DMS 273 (cell line): ENCODE measurements around the gene CTNS.

Source experiments
- DNase-seq: peaks from one replicate; lab custom pipeline; 2025; ENCODE audit not compliant: unreplicated experiment; lab: John Stamatoyannopoulos, UW

Gene CTNS

DNA sequence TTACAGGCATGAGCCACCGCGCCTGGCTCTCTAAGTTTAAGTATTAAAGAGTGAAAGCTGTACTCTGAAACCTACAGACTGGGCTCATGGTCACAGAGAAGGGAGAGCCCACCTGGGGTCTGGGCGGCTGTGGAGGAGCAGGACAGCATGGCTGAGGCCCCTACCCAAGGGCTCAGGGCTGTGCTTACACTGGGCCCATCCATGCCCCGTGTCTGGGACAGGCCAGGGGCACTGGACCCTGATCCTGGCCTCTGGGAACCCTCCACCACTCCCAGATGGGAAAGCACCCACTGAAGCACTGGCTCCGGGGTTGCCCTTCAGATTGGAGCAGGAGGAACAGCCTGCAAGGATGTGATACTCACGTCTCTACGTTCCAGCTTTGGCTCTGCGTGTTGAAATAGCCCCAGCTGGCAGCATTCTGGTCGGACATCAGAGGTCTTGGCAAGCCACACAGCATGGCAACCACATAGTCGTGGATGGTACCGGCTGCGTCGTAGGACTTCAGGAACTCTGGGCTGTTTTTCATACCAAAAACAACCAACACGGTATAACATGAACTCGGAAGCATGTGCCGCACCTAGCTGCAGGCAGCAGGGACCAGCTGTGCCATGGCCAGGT lies 13.5 kb upstream of the CTNS start:
- DNase-seq: no peak

DNA sequence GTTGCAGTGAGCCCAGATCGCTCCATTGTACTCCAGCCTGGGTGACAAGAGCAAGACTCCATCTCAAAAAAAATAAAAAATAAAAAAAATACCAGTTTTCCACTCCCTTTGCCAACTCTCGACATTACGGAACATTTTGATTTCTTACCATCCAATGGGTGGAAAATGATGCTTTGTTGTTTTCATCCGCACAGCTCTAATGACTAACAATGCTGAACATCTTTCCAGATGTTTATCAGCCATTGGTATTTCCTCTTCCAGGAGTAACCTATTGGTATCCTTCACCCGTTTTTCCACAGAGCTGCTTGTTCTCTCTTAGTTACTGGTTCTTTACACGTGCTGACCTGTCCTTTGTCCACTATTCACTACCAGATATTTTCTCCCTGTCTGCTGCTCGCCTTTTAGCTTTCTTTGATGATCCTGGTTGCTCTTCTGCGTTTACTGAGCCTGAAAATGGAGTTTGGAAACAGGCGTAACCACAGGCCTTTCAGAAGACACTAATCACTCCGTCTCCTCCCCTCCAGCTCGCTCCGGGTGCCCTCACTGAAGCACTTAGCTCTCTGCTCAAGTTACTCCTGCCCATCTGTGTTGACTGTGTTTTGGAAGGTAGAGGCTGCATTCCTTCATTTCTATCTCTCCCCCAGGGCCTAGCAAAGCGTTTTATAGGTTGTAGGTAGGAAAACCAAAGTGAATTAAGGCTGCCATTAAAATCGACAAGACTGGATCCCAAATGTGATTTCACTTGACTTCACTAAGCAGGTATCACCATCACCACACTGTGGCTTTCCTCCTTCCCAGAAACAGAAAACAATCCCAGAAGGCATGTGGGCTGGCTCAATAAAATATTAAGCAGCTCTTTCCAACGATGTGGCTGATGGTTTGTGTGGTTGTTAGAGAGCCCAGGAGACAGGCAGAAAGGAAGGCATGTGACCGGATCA lies 9.5 kb upstream of the CTNS start:
- DNase-seq: no peak

DNA sequence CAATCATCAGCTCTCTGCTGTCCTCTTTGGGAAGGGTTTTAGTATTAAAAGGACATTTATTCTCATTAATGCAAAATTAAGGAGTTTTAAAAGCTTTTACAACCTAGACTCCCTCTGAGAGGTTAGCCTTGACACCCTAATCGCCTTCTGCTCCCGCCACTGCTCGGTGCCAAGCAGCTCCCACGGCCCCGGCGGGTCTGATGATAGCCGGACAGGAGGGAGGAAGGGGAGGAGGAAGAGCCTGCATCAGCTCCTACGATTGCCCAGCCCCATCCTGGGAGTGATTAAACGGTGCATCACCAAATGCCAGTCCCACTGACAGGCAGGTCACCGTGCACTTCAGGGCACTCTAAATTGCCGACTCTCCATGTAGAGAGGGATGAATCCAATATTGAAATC lies 8.8 kb upstream of the CTNS start:
- no peak for DNase-seq

DNA sequence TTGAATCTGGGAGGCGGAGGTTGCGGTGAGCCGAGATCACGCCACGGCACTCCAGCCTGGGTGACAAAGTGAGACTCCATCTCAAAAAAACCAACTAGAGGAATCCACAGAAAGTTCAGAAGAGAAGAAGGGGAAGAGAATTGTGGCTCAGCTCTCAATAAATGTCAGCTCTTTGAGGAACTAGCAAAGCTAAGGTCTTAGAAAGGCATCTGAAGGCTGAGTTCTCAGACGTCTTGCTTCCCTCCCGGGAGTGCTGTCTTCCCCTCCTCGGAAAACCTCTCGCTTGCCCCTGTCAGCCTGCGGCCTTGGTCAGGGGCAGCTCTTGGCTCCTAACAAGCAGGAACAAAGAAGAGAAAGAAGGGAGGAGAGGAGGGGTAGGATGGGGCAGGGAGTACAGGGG lies 5.8 kb upstream of the CTNS start:
- no peak for DNase-seq

DNA sequence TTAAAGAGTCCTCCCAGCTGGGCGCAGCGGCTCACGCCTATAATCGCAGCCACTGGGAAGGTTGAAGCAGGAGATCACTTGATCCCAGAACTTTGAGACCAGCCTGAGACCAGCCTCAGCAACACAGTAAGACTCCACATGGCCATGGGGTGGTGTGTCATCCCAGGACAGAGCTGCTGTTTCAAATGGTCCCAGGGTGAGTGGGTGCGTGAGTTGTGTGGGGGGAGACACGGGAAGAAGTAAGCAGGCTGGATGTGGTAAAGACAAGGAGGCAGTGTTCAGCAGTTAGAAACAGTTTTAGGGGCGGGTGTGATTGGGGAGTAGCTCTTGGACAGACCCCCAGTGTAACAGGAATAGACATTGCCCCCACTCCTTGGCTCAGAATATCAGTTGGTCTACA lies 4.3 kb upstream of the CTNS start:
- no peak for DNase-seq

DNA sequence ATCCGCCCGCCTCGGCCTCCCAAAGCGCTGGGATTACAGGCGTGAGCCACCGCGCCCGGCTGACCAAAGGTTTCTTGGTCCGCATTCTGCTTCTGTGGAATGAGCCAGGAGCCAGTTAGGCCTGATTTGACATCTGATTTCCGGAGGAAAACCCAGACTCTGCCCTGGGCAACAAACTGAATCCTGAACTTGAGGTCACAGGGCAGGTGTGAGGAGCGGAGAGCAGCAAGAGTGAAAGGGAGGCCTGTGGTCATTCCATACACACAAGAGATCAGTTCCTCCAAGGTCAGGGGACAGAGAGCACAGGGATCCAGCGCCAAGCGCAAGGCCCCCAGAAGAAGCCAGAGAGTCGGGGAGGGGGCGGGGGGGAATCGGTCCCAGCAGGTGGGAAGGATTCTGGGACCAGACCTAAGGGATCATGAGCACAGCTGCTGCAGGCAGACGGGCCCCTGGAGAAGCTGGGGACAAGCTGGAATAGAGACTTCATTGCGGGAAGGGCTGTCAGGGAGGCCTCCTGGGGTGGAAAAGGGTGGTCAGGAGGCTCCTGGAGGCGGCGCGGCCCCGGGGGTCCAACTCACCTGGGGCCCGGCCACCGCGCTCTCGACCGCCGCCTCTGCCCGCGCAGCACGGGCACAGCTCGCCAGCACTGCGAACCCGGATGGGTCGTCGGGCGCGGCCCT lies 946 bp upstream of the CTNS start:
- peak; percentile 57 for DNase-seq

DNA sequence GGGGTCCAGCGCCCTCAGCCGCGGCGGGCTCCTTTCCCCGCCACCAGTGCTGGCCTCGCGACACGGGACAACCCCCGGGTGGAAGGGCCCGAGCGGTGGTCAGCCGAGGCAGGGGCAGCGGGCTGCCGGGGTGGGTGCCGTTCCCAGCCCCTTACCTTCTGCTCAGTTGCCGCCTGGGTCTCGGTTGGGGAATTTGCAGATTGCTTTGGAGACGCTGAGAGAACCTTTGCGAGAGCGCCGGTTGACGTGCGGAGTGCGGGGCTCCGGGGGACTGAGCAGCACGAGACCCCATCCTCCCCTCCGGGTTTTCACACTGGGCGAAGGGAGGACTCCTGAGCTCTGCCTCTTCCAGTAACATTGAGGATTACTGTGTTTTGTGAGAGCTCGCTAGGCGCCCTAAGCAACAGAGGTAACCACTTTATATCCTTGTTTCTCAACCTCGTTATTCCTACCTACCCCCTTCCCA lies 381 bp downstream of the CTNS start:
- peak; percentile 34 for DNase-seq

DNA sequence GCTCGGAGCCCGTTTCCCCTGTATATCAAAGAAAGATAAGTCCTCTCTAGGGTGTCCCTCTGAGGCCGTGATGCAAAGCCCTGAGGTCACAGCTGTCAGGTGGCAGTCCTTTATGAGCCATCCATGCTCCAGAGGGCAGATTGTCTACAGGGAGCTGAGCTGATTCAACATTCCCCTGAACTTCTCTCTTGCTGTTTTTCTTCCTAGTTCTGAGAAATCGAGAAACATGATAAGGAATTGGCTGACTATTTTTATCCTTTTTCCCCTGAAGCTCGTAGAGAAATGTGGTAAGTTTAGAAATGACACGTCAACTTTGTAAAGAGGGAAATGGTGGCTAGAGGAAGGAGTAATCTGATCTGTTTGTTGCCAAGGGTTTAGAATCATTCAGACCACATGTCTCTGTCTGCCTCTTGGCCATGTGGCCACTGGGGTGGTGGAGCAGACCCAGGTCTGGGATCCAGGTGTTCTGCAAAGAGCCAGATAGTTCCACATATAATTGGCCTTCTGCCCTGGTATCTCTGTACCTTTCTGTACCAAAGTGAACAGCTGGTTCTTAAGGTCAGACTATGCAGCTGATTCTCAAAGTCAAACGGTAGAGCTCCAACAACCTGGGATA lies 3.5 kb downstream of the CTNS start:
- DNase-seq: peak; percentile 64

DNA sequence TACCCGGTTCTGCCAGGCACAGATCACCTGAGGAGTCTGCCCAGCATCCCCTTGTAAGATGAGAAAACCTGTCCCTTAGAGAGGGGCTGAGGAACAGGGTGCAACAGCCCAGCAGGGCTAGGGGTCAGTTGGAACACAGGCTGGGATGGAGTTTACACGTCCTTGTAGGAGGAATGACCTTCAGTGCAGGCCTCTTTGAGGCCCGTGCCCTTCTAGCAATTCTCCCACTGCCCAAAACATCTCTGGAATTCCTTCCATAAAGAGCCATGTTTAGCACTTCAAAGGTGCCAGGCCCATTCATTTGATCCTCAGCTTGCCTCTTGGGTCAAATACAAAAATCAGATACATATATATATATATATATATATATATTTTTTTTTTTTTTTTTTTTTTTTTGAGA lies 4.5 kb downstream of the CTNS start:
- DNase-seq: no peak

DNA sequence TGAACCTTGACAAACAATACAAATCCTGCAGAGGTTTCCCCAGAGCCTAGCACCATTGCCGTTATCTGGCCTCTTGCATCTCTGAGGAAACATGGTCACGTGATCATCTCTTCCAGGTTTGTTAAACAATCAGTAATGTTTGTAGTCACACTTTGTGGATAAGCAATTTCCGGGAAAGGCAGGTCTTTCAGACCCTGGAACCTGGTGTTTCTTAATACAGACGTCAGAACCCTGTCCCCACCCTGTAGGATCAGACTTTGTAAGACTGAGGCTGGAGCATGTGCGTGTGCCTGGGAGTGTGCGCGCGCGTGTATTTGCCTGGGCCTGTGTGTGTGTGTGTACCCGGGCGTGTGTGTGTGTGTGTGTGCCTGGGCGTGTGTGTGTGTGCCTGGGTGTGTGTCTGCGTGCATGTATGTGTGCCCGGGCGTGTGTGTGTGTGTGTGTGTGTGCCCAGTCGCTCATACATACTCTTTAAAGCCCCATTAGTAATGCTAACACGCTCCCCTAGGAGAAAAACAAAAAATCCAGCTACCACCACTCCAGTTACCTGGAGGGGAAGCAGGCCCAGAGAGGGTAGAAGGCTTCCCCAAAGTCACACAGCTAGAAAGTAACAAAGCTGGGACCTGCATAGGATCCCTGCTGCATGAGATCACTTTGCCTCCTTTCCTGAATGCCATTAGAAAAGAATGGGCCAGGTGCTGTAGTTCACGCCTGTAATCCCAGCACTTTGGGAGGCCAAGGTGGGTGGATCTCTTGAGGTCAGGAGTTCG lies 5.3 kb downstream of the CTNS start:
- DNase-seq: no peak

DNA sequence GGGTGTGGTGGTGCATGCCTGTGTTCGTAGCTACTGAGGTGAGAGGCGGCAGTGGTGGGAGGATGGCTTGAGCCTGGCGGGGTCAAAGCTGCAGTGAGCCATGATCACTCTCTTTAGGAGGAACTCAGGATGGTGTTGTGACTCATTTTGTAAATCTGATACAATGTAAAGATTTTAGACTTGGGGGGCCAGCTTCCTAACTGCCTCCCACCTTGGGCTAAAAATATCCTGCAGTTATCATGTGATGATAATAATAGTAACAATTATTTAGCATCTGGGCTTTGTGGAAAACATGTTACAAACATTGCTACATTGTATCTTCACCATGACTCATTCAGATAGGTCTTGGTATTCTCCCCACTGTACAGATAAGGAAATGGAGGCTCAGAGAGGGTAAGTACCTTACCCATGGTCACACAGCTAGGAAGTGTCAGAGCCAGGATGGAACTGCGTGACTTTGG lies 7.4 kb downstream of the CTNS start:
- DNase-seq: no peak

DNA sequence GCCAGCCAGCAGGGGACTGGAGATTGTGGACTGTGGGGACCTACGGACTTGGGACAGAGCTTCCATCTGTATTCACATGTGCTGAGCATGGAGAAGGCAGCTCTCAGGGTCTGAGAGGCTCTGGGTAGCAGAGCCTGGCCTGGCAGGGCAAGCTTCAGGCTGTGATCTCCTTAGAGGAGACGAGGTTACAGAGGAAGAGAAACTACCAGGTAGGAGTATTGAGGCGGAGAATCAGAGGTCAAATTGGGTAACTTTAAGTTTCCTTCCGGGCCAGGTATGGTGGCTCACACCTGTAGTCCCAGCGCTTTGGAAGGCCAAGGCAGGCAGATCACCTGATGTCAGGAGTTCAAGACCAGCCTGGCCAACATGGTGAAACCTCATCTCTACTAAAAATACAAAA lies 8.8 kb downstream of the CTNS start:
- DNase-seq: no peak

DNA sequence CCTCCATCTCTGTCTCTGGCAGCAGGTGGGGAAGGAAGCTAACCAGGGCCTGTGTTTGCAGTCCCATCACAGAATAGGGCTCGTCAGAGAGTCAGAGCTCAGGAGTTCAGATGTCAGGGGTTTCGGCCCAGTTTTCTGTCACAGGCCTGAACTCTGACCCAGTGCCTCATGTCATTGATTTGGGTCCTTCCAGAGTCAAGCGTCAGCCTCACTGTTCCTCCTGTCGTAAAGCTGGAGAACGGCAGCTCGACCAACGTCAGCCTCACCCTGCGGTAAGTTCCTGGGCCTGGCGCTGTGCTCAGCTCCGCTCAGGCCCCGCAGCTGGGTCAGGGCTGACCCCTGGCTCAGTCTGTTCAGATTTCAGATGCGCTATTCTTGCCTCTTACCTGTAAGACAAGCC lies 10.7 kb downstream of the CTNS start:
- DNase-seq: no peak

DNA sequence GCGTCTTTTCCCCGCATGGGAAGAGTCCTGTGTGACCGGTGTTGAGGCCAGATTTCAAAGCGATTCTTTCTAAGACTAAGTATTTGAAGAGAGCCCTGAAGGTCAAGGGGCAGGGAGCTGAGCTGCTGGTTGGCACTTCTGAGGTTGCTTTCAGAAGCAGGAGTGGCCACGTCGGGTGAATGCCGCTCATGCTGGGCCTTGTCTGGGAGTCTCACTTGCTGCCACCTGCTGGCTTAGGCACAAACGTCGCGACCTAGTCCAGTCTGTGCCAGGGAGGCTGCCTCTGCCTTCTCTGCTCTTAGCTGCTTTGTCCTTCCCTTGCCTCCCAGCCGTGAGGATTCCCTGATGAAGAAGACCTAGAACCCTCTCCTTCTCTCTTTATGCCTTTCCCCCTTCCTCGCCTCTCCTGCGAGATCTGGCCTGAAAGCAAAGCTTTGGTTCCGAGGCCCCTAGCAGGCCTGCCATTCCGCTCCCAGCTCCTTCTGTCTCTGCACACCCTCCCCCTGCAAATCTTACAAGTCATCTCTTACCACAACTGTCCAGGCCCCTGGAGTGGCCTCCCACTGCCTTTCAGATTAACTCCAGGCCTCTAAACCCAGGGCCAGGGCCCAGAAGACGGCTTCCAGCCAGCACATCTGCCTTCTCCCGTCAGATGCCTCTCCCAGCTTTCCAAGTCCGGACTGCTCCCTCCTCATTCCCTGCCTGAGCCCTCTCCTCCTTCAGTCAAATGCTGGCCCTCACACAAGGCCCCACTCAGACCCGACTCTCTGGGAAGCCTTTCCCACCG lies 11.4 kb downstream of the CTNS start:
- DNase-seq: peak; percentile 52

DNA sequence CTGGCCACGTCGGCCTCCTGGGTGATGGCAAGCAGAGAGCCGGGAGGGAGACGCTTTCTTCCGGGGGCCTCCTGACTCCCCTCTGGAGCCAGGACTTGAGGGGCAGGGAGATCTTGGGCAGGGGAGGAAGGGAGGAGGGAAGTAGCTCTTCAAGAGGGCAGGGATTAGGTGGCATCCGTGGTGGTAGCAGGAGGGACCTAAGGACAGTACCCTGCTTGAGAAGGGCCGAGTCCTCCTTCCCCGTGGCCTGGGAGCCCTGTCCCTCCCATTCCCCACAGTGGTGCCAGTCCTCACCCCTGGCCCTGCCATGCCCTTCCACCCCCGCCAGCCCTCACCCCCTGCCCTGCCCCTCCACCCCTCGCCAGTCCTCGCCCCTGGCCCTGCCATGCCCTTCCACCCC lies 19.2 kb downstream of the CTNS start:
- no peak for DNase-seq

DNA sequence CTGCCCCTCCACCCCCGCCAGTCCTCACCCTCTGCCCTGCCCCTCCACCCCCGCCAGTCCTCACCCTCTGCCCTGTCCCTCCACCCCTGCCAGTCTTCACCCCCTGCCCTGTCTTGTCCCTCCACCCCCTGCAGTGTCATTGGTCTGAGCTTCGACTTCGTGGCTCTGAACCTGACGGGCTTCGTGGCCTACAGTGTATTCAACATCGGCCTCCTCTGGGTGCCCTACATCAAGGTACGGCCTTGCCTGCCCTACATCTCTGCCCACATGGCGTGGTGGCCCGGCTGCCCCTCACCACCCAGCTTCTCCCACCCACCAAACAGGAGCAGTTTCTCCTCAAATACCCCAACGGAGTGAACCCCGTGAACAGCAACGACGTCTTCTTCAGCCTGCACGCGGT lies 19.8 kb downstream of the CTNS start:
- no peak for DNase-seq

DNA sequence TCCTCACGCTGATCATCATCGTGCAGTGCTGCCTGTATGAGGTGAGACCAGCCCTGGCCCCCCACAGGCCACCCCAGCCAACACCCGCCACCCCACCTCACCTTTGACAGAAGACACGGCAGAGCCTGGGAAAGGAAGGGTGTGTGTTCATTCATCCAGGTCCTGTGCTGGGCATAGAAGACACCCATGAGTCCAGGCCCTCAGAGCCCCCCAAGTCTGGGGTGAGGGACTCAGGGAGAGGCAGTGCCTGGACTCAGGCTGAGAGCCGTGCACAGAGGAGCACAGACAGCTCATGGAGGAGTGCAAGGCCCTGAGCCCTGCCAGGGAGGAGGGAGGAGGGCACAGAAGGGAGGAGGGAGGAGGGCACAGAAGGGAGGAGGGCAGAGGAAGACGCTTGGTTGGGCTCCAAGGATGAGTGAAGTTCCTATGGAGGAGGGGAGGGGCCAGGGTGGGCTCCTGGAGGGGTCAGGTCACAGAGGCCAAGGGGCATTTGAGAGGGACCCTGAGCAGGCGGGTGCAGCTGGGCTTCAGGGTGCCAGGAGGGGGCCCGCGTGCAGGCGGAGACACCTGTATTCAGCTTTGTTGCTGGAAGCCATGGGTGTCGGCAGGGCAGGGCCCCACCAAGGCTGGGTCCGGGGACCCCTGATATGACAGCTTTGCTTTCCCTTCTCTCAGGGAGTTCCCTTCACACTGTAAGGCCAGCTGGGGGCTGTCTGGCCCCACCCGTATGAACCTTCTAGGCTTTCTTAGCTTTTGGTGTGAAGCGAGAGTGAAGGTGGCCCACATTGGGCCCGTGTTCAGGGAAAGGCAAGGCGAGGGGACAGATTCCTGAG lies 20.4 kb downstream of the CTNS start:
- DNase-seq: no peak

DNA sequence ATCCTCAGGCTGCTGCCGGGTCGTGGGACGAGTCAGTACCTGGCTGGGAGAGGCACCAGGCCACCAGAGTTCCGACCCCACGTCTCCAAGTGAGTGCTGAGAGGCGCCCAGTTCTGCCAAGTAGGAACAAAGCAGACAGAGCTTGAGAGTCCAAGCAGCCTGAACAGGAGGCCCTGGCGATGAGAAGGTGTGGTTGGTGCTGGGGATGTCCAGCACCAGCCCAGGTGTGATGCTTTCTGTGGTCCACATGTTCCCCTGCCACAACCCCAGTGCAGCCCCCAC lies 21.0 kb downstream of the CTNS start:
- no peak for DNase-seq
